ENCODE data around the gene PTCD1.

- peak; percentile 96 for TF ChIP-seq POLR2A (IDR thresholded peaks at IDR 0.05; ENCODE audit: low read length)
- no peak for TF ChIP-seq GATA1 (IDR thresholded peaks at IDR 0.05; ENCODE audit: low read depth, low read length)
Observed at GRCh38 chr7:99408379-99409191, 30.0 kb downstream of the PTCD1 start, which contains the start of the genes BUD31 and PDAP1.

Data from erythroblast (primary cell).